ENCODE results near the gene DLST. TPM values are rescaled to one million over a fixed set of nuclear protein-coding genes. Genes with fewer than 3 reads are reported as not detected.

The DLST gene
- total RNA-seq, 1 donor from 2014 or later, result 74.5 TPM

GRCh38 chr14:74945852-74946658 lies 64.3 kb downstream of the DLST start:
- Mint-ChIP-seq H3K4me1 (ENCODE audit: low read depth) (peaks cover 15% of the 10 kb centered on the region), H3K27me3 (ENCODE audit: low read depth) (no peaks in the 10 kb centered on the region), H3K4me3 (ENCODE audit: unreplicated experiment) (no peak overlapping the region), H3K9me3 (ENCODE audit: low read depth) (no peaks in the 10 kb centered on the region), H3K36me3 (ENCODE audit: low read depth) (no peaks in the 10 kb centered on the region), H3K27ac (ENCODE audit: unreplicated experiment) (no peak overlapping the region)
- DNase-seq (ENCODE audit: low spot score), result no peak
- TF ChIP-seq, protein P1, sequence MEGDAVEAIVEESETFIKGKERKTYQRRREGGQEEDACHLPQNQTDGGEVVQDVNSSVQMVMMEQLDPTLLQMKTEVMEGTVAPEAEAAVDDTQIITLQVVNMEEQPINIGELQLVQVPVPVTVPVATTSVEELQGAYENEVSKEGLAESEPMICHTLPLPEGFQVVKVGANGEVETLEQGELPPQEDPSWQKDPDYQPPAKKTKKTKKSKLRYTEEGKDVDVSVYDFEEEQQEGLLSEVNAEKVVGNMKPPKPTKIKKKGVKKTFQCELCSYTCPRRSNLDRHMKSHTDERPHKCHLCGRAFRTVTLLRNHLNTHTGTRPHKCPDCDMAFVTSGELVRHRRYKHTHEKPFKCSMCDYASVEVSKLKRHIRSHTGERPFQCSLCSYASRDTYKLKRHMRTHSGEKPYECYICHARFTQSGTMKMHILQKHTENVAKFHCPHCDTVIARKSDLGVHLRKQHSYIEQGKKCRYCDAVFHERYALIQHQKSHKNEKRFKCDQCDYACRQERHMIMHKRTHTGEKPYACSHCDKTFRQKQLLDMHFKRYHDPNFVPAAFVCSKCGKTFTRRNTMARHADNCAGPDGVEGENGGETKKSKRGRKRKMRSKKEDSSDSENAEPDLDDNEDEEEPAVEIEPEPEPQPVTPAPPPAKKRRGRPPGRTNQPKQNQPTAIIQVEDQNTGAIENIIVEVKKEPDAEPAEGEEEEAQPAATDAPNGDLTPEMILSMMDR (IDR thresholded peaks at IDR 0.05), result peak; percentile 95

DNA sequence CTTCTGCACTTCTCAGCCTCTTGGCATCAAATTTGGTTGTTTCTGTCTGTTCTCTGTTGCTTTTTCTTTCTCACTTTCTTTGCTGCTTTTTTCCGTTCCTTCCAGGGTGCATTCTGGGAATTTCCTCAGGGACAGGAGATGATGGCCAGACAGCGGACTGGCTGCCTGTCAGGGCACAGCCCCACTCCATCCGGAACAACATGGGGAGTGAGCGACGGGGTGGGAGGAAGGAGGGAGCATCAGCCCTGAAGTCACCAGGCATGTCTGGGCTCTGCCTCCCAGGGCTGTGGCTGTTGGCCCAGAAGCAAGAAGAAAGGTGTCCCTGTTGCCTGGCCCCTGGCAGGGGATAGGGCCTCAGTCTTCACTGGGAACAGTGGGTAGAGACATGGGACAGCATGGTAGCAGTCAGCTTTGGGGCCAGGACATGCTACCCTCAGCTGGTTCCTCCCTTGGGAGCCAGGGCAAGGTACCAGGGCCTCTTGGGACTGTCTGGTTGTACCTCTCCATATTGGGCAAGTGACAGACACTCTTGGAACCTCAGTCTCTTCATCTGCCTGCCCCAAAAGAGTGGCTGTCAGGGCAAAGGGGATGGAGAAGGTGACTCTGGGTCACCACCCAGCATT lies 65.1 kb downstream of the DLST start:
- TF ChIP-seq, protein P1 (IDR thresholded peaks at IDR 0.05), result peak; percentile 63
- no peak overlapping the region for H3K4me3 Mint-ChIP-seq (ENCODE audit: unreplicated experiment)
- no peak for DNase-seq (ENCODE audit: low spot score)
- H3K9me3 Mint-ChIP-seq (ENCODE audit: low read depth), result no peaks in the 10 kb centered on the region
- H3K27ac Mint-ChIP-seq (ENCODE audit: unreplicated experiment), result no peak overlapping the region
- H3K4me1 Mint-ChIP-seq (ENCODE audit: low read depth), result peaks cover 11% of the 10 kb centered on the region
- H3K27me3 Mint-ChIP-seq (ENCODE audit: low read depth), result no peaks in the 10 kb centered on the region
- H3K36me3 Mint-ChIP-seq (ENCODE audit: low read depth), result no peaks in the 10 kb centered on the region

- Mint-ChIP-seq H3K4me1 (ENCODE audit: low read depth) (peaks cover 6% of the 10 kb centered on the region), H3K36me3 (ENCODE audit: low read depth) (no peaks in the 10 kb centered on the region), H3K27me3 (ENCODE audit: low read depth) (no peaks in the 10 kb centered on the region), H3K9me3 (ENCODE audit: low read depth) (no peaks in the 10 kb centered on the region), H3K4me3 (ENCODE audit: unreplicated experiment) (no peak overlapping the region), H3K27ac (ENCODE audit: unreplicated experiment) (no peak overlapping the region)
- DNase-seq (ENCODE audit: low spot score), result no peak
- TF ChIP-seq, protein P1 (IDR thresholded peaks at IDR 0.05), result no peak
Measured at GRCh38 chr14:74947353-74948227, 65.9 kb downstream of the DLST start.

GRCh38 chr14:74948228-74949175 lies 66.8 kb downstream of the DLST start:
- no peak overlapping the region for H3K4me3 Mint-ChIP-seq (ENCODE audit: unreplicated experiment)
- no peaks in the 10 kb centered on the region for H3K36me3 Mint-ChIP-seq (ENCODE audit: low read depth)
- no peak overlapping the region for H3K27ac Mint-ChIP-seq (ENCODE audit: unreplicated experiment)
- no peak for DNase-seq (ENCODE audit: low spot score)
- H3K27me3 Mint-ChIP-seq (ENCODE audit: low read depth), result no peaks in the 10 kb centered on the region
- peaks cover 6% of the 10 kb centered on the region for H3K4me1 Mint-ChIP-seq (ENCODE audit: low read depth)
- TF ChIP-seq, protein P1 (IDR thresholded peaks at IDR 0.05), result no peak
- H3K9me3 Mint-ChIP-seq (ENCODE audit: low read depth), result no peaks in the 10 kb centered on the region

All from chondrocyte (in vitro differentiated cells).